ENCODE data around the gene COL4A2.

Gene COL4A2

DNA sequence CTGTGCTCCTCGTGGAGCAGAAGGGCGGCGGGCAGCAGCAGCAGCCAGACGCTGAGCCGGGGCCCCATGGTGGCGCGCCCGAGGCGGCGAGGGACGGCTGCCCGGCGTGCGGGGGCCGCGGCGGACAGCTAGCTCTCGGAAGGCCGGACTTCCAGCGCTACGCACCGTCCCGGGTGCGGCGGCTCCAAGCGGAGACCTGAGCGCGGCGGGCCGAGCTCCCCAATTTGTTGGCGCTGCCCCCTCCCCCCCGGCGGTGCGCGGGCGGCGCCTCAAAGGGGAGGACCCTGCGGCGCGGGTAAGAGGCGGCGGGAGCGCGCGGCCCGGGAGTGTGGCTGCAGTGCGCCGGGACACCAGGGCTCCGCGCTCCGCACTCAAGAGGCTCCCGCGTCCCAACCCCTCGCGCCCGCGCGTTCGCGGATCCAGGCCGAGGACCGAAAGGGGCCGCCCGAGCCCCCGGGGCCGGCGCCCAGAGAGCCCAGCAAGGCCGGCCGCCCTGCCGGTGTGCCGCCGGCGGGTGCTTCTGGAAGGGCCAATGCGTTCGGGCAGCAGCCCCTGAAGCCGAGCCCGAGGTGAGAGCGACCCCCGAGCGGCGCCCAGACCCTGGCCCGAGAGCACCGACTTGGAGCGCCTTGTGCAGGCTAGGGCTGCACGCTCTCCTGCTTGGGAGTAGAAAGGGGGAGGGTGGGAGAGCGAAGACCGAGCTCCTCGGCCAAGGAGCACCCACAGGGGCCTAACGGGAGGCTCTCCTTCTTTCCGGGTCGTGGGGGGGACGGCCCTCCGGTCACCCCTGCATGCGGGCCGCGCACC, at the start of gene COL4A2, which contains the start of gene COL4A1:
COL4A2 (plus strand) TSS at position 325 of the 807 bp plus-strand sequence. CDS start 620 bp downstream, outside the sequence.
COL4A1 (minus strand) TSS at position 198 of the 807 bp plus-strand sequence; CDS start at position 68, 130 bp downstream.
- no peak for DNase-seq

DNA sequence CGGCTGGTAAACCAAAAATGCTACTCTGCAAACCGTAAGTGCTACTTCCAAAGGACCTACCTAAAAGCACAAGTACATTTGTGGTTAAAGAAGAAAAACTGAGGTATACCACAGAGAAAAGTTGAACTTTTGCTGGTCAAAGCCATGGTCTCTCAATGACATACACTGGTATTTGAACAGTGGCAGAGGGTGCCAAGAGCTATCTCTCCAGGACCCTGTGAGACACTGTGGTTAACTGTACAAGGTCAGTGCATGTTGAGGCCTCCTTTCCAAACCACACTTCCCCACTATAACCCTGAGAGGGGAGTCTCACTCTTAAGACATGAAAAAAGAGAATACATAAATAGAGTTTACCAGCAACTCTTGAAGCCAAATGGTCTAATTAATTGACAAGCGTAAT, 49.7 kb upstream of the COL4A2 start:
- no peak for DNase-seq

DNA sequence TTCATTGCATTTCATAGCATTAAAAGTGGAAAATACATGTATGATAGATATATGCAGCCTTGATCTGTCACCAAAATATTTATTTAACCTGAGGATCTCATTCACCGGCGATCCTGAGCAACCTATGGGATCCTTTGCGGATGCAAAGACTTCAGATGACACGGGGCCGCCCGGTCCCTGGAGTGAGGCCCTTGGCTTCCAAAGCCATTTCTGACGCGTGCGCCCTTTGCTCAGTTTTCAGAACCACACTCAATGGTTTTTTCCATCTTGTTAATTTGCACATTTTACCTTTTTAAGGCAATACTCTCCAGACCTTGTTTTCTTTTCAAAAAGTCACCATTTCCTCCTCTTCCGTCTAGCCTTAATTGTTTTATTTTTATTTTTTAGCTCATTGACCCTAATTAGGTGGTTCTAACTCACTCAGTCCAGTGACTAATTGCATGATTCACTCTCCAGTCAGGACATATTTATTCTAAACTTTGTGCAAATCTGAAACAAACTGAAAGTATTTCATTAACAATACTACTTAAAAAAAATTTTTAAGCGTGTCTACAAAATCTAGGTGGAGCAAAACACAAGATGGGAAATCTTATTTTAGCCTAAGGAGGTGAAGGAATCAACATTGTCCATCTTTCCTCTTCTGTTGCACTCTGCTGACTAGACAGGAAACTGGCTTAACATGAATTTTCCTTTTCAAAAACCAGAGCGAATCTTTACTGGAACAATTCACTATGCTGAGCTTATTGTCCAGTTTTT, 48.0 kb upstream of the COL4A2 start:
- no peak for DNase-seq

DNA sequence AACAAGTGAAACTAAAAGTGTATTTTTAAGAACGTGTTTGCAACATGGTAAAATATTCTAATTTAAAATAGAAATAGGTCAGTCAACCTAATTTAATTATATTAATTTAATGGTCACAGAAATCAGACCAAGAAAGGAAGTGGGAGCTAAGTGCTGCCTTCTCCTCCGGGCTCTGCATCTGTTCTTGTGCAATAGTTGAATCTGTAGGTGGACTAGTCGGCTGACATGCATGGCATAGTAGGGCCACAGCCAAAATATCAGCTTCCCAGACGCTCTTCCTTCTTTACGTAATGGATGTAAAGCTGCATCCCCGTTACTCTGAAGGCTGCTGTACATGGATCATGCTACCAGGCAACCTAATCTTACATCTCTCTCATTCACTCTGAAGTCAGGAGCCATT, 47.4 kb upstream of the COL4A2 start:
- DNase-seq = no peak

DNA sequence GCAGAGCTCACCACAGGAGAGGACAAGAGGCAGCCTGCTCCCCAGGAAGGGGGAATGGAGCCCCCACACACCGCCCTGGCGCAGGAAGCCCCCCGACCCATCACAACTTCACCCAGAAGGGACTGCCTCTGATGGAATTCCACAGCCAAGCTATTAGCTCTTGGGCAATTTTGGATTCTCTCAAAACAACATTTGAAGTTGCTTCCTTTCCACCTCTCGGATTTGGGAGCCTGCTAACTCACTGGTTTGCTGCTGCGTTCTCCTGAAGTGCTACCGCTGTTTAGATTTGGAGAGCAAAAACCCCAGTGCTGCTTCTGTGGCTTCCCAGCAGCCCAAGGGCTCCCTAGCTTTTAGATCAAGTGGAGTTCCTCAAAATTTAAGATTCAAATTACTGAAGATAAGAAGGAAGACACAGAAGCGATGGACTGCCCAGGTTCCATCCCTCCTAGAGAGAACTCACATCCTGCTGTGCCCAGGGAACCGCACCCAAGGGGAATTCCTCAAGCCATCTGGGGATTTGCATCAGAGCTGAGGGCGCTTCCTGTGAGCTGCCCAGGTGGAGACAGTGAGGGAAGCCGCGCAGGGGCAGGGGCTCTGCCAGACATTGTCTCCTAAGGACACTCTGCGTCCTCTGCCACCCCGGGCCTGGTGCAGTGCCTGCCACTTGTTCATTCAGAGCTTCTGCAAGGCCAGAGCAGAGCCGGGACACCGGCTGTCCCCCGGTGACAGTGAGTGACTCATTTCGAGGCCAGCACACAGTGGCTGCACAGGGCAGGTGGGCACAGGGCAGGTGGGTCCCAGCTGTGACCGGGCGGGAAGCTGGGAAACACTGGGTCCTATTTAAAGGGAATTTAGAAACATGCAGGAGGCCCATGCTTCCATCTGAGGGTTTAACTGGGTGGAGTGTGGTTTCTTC, 45.7 kb upstream of the COL4A2 start:
- DNase-seq = no peak

DNA sequence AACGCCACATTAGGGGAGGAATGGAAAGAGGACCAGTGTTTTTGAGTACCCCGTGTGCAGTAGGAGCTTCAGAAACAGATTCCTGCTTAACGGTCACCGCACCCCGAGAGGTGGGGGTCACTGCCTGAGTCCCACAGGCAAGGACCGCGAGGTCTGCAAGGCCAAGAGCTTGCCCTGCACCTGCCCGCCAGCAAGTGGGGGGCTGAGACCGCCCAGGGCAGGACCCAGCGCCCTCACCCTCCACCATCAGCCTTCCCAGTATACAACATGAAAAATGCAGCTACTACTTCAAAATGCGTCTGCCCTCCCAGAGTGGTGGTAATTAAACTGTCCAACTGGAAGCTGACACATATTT, 45.0 kb upstream of the COL4A2 start:
- DNase-seq = no peak

DNA sequence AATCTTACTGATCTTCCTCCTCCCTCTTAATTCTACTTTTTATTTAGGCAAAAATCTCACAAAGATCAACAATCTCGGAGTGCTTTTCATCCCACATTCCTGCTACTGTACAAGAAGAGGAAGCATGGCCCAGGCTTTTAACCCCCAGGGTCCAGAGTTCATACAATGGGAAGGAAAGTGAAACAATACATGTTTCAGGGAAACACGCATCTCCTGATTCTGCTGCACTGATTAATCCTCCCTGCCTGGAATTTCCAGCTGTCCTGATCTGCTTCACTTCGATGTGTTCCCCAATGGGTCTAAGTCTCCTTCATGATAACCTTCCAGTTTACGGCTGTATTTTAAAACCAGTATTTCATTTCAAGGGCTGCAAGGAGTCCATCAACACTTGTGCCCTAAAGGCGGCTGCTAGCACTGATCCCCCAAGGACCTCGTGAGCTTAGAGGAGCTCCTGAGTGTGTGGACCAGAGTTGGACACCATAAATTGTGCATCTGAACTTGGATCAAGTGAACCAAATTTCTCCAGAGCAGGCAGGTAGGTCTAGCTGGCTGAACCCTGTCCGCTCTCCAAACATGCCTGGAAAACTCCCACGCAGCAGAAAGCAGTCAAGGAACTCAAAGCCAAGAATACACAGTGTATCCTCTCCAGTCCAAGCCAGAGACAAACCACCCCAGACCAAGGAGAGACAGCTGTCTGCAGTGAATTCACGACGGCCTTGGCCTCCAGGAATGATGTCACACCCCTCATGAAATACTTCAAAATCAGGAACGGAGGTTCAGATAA, 44.4 kb upstream of the COL4A2 start:
- no peak for DNase-seq

DNA sequence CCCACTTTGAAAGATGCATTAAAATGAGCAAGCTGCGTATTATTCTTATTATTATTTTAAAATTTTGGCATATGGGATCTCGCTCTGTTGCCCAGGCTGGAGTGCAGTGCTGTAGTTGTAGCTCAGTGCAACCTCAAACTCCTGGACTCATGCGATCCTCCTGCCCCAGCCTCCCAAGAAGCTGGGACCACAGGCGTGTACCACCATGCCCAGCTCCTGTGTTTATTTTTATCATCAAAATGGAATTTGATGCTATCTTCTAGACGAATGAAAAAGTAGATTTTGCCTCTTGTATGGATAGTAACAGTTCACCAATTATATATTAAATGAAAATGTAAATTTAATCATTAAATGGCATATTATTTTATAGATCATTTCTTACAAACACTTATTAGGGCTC, 43.7 kb upstream of the COL4A2 start:
- DNase-seq = no peak

DNA sequence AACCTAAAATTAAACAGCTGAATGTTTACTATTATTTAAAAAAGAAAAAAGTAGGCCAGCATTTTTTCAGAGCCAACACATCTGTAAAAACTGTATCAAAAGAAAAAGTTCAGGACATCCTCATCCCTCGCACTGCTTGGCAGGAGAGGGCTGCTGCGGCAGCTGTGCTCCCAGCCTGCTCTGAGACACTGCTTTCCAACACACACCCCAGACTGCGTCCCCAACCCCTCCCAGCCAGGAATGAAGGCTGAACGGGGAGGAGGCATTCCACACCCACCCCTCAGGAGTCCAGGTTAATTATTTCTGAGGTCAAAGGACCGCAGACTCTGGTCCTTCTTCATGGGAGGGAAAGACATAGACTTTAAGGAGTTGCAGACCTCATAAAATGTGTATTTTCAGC, 43.2 kb upstream of the COL4A2 start:
- DNase-seq = no peak

DNA sequence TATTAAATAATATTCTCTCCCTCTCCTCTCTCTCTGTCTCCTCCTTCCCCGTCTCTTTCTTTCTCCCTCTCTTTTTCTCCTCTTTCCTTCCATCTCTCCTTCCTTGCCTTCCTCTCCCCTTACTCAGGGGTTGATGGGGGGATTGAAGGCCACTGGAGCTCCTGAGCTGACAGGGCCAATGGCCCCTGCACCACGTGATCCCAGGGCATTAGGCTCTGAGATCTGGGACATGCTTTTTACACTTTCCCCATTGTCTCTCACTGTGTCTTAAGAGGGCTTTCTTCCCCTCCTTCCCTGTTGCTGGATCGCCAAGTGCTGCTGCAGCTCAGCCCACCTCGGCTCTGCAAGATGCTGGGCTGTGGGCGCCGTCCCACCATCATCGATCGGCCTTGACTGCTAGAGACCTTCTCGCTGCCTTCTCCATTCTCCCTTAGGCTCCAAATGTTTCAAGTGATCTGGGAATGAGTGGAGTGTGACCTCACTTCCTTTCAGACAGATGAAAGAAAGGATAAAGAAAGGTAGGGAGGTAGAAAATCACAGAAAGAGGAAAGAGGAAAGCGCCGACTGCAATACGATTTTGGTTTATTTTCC, 42.3 kb upstream of the COL4A2 start:
- no peak for DNase-seq

DNA sequence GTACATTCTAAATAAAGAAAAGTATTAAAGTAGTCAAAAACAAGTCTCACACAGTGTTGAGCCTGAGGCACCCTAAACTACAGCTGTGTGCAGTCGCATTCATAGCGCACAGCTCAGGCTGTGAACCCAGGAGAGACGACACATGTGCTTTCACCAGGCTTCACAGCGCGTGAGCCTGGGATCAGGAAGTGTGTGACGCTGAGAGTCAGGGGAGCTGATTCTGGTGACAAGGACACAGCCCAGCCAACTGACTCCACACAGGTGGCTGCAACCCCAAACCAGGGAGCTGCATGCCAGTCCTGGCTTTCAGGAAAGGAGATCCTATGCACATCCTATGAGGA, 41.8 kb upstream of the COL4A2 start:
- DNase-seq = no peak

DNA sequence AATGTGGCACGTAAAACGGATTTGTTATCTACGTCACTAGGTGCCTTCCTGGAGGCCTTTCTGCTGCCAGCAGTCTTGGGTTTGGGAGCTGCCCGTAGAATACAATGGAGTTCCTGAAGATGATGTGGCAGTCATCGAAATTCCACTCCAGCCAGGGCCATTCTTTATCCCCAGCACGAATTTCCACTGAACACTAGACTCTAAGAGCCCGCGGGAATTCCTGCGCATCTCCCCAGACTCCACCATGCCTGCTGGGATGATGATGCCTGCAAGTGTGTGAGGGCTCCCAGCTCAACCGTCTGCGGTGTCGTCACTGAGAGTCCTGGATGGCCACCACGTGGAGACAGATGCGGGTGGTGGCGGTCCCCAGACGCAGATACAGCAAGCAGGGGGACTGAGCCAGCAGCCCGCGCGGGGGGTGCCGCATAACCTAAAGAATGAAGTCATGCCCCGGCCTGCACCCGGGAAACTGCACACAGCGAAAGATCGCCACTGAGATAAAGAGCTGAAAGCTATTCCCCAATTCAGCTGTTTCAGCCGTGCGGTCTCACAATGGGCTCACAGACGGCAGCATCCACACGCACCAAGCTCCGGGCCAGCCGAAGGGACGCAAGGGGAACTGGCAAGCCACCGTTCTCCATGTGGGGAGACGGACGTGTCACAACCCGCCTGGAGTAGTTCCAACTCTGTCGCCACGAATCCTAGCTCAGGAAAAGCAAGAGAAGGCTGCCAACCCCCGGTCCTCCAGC, 41.2 kb upstream of the COL4A2 start:
- no peak for DNase-seq

DNA sequence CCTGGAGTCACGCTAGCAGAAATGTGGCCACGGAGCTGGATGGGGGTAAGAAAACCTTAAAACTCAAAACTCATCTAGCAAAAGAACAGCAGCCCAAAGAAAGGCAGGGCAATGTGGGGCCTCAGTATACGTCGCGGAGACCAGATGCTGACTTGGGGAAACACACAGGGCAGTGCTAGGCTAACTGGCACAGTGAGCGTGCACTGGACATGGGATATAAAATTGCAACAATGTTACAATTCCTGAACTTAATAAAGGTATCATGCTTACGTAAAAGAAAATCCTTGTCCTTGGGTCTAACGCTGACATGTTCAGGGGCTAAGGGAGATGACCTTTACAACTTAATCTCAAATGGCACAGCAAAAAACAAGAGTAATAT, 40.7 kb upstream of the COL4A2 start:
- no peak for DNase-seq

DNA sequence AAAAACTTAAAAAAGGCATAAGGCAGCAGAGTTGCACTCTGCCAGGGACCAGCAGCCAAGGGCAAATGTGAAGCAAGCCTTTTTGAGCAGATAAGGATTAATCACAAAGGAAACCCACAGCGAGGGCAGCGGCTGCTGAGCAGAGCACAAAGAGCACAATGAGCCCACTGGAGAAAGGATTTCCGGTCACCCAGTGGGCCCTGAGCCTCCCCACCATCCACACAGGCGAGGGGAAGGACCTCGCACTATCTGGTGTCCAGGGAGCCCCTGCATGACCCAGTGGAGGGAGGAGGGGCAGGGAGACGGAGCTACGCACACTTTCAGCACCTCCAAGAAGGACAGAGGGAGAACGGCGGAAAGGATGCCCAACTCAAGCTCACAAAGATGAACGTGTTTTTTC, 40.1 kb upstream of the COL4A2 start:
- no peak for DNase-seq

DNA sequence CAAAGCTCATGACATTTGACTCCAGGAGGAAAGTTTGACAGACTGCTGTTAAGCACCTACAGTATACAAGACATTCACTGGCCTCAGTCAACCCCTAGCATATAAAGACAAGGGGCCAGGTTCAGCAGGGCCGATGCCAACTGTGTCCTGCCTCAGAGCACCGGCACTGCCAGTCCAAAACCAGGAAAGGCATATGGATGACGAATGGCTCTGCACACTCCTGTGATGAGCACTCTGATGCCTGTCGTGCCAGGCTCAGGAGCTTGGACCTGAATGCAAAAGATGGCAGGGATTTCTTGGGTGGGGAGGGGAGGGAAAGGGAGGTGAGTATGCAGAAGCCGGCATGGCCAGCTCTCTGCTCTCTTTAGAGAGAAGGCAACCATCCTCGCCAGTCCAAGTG, 39.0 kb upstream of the COL4A2 start:
- DNase-seq = no peak

DNA sequence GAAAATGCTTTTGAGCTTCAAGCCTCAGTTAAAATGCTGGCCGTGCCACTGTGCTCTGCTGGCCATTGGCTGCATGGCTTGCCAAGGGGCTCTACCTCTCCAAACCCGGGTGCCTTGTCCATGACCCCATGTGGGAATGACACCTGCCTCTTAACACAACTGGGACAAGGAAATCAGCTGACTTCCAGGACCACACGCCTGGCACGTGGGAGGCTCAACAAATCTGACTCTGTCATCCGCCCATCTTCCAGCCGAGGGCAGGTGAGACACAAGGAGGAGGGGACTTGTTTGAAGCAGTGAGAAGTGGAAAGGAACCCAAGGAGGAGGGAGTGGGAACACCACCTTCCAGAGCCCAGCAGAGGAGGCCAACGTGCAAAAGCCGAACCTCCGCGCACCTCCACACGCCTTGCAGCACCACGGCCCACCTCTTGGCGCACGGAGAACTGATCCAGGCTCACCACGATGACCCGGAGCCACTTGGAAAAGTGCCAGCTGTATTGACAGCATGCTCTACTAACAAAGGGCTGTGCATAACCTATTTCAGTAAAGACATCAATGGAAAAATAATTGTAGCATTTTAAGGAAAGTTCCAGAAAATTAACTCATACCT, 38.4 kb upstream of the COL4A2 start:
- DNase-seq = no peak

DNA sequence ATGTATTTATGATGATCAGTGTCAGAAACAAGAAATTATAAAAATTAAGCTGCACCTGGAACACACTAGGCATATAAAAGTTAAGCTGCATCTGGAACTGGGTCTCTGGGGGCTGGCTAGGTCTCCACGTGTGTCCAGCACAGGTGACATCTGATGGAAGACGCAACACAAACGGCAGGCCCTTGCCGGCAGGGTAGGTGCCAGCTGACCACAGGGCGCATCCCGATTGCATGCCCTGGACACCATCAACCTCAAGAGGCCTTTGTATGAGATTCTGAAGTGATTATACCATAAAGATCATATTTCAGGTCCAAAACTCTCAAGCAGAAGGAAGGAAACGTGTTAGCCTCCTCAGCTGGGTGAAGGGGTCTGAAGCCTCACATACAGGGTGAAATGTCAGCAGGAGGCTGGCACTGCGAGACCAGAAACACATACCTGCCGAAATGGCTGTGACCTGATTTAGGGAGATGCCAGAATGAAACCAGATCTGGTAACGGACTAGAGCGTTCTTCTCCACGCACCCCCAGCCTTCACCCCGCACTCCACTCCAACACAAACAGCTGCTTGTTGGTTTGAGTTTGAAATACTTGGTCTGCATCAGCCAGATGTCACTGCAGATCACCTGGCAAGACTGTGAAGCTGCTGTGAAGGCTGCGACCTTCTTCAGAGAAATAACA, 37.4 kb upstream of the COL4A2 start:
- DNase-seq = no peak

DNA sequence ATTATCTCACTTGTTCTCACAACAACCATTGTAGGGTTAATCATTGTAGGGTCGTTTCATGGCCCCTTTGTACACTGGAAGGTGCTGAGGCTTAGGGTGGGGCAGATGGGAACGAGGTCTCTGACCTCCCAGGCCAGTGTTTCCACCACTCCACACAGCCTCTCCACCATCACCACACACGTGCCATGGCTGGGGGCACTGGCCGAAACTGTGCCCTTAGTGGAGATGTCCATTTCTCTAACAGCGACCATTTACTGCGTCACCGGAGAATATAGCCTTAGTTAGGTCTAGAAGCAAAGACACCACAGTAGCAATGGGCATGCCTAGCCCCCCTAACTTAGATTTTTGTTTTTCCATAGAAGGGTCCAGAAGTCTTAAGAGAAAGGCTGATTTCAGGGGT, 36.6 kb upstream of the COL4A2 start:
- DNase-seq = no peak

DNA sequence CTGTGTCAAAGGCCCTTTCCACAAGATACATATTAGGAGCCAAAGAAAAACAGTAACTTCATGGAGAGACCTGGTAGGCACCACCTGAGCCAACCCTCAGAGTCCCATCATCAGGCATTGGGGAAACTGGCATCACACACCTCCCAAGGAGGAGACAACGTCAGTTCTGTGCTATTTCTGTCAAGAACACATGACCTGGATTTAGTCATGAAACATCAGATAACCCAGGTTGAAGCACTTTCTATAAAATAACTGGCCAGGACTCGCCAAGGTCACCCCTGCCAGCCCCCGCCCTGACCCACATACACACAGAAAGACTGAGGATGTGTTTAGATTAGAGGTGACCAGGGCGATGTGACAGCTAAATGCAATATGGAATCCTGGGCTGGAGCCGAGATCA, 35.8 kb upstream of the COL4A2 start:
- no peak for DNase-seq

DNA sequence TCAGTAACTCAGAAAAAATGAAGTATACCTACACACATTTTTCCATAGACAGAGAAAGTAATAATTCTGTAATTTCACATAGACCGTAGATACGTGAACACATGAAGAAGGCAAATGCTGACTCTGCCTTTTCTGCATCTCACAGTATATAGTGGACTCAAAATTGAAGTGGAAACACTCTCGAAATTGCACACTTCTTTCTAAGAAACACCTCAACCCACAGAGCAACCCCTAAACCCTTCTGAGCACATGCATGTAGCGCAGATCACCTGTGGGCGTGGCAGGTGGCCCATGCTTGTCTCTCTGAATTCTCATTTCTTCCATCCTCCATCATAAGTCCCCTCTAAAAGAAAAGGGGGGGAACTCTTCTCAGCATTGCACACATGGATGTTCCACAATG, 34.9 kb upstream of the COL4A2 start:
- no peak for DNase-seq
